ENCODE data around the gene PBLD.

PBLD gene

DNA sequence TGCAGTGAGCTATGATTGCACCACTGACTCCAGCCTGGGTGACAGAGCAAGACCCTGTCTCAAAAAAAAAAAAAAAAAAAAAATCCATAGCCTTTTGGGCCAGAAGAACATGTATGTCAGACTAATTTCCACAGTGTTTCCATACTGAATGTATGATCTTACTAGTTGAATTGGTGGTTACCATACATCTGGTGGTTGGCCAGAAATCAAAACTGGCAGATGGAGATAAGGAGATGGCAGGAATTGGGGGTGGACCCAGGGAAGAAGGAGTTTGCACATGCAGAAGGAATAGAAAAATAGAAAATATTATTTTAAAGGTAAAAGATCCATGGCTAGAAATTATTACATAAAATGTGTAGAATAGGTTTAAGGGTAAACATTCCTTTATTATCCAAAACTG is 97.1 kb downstream of the PBLD start:
- DNase-seq (ENCODE audit: low read depth, low spot score) = no peak

DNA sequence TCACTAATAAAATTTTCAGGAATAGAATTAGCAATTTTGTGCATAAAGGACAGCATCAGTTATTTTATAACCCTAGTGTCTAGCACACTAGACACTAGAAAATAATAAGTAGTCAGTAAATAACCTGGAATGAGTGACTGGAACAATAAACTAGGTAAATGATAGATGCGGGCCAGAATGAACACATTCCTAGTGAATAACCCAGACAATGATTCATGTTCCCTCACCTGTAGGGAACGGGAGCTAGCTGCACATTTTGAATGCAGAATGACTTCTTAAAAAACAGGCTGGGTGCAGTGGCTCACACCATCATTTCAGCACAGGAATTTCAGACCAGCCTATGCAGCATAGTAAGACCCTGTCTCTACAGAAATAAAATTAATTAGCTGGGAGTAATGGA is 97.6 kb downstream of the PBLD start:
- DNase-seq (ENCODE audit: low read depth, low spot score) = no peak

GRCh38 chr10:68233046-68233445 is 99.7 kb downstream of the PBLD start:
- DNase-seq (ENCODE audit: low read depth, low spot score) = no peak
